Trophoblast cell (in vitro differentiated cells and primary cell): Measurements from ENCODE around the gene BACH2.
A peak's percentile ranks its signal among the peaks of the same experiment; 100 is the strongest.
"Not testable (repeated sequence)": the region's sequence is repeated elsewhere in the genome, so short reads cannot be mapped to it uniquely, and the experiment has no call there.

ENCODE experiments used
- DNase-seq, 2 donors: peaks; one replicate each; pipeline ENCODE4 v3.0.0-alpha.2; 2016
- H2AFZ ChIP-seq: 2 replicates; pipeline ENCODE4 v1.6.1; 2013; ENCODE audit warnings: low read length, moderate library complexity, mild to moderate bottlenecking; ENCODE audit not compliant: insufficient read depth, poor library complexity
- H2AK5ac ChIP-seq: 2 replicates; pipeline ENCODE4 v1.6.1; 2013; ENCODE audit warnings: mild to moderate bottlenecking, low read length
- H2BK120ac ChIP-seq: 2 replicates; pipeline ENCODE4 v1.6.1; 2013; ENCODE audit warnings: low read length, mild to moderate bottlenecking, moderate library complexity; ENCODE audit not compliant: insufficient read depth, poor library complexity
- H2BK12ac ChIP-seq: 2 replicates; pipeline ENCODE4 v1.6.1; 2013; ENCODE audit warnings: mild to moderate bottlenecking, low read length, moderate library complexity
- H2BK5ac ChIP-seq: 2 replicates; pipeline ENCODE4 v1.6.1; 2013; ENCODE audit warnings: low read length, low read depth, moderate library complexity, mild to moderate bottlenecking; ENCODE audit not compliant: poor library complexity
- H3K14ac ChIP-seq: 2 replicates; pipeline ENCODE4 v1.6.1; 2013; ENCODE audit warnings: mild to moderate bottlenecking, low read length
- H3K18ac ChIP-seq: 2 replicates; pipeline ENCODE4 v1.6.1; 2013; ENCODE audit warnings: mild to moderate bottlenecking, low read length
- H3K23ac ChIP-seq: 2 replicates; pipeline ENCODE4 v1.6.1; 2013; ENCODE audit warnings: low read length
- H3K27ac ChIP-seq: 2 replicates; pipeline ENCODE4 v1.5.1; 2013; ENCODE audit warnings: low read depth, mild to moderate bottlenecking, inconsistent platforms, low read length, moderate library complexity
- H3K27me3 ChIP-seq: 2 replicates; pipeline ENCODE4 v1.6.1; 2013; ENCODE audit warnings: inconsistent platforms, mild to moderate bottlenecking, low read length, moderate library complexity; ENCODE audit not compliant: insufficient read depth
- H3K36me3 ChIP-seq, 2 experiments: 1 replicate in 1 of 2; 2 replicates in 1 of 2; pipeline ENCODE4 v1.6.1; 2013; ENCODE audit warnings: low read length in 2 of 2, mild to moderate bottlenecking in 2 of 2, moderate library complexity in 1 of 2; ENCODE audit not compliant: insufficient read depth in 2 of 2, control insufficient read depth in 1 of 2
- H3K4ac ChIP-seq: 2 replicates; pipeline ENCODE4 v1.6.1; 2013; ENCODE audit warnings: low read depth, mild to moderate bottlenecking, low read length, moderate library complexity
- H3K4me1 ChIP-seq, 2 experiments: 1 replicate in 1 of 2; 2 replicates in 1 of 2; pipeline ENCODE4 v1.6.1; 2013; ENCODE audit warnings: low read length in 2 of 2, mild to moderate bottlenecking in 2 of 2, moderate library complexity in 1 of 2; ENCODE audit not compliant: insufficient read depth in 2 of 2, control insufficient read depth in 1 of 2
- H3K4me2 ChIP-seq: 2 replicates; pipeline ENCODE4 v1.6.1; 2013; ENCODE audit warnings: inconsistent platforms, mild to moderate bottlenecking, low read length, moderate library complexity
- H3K4me3 ChIP-seq: 2 replicates; pipeline ENCODE4 v1.5.1; 2013; ENCODE audit warnings: mild to moderate bottlenecking, low read depth, low read length, inconsistent platforms
- H3K79me1 ChIP-seq: one replicate; pipeline ENCODE4 v1.6.1; 2013; ENCODE audit warnings: low read length
- H3K79me2 ChIP-seq: 2 replicates; pipeline ENCODE4 v1.6.1; 2013; ENCODE audit warnings: low read length, mild to moderate bottlenecking; ENCODE audit not compliant: control insufficient read depth, insufficient read depth, poor library complexity
- H3K9ac ChIP-seq: 2 replicates; pipeline ENCODE4 v1.6.1; 2013; ENCODE audit warnings: mild to moderate bottlenecking, low read length
- H3K9me3 ChIP-seq: 2 replicates; pipeline ENCODE4 v1.6.1; 2013; ENCODE audit warnings: low read depth, mild to moderate bottlenecking, control low read depth, inconsistent platforms, low read length; ENCODE audit not compliant: insufficient read depth
- H4K12ac ChIP-seq: 2 replicates; pipeline ENCODE4 v1.6.1; 2013; ENCODE audit warnings: low read depth, mild to moderate bottlenecking, low read length, moderate library complexity
- H4K8ac ChIP-seq: 2 replicates; pipeline ENCODE4 v1.6.1; 2013; ENCODE audit warnings: low read depth, mild to moderate bottlenecking, low read length, moderate library complexity
- H4K91ac ChIP-seq: one replicate; pipeline ENCODE4 v1.6.1; 2013; ENCODE audit warnings: low read depth, mild to moderate bottlenecking, low read length, moderate library complexity
- WGBS: extraction: QIAGEN DNeasy Blood & Tissue Kit; methylation state at CpG from one replicate; pipeline ENCODE4 v1.1.7; 2013; ENCODE audit warnings: missing lambda C conversion rate; ENCODE audit not compliant: insufficient read length, insufficient coverage; ENCODE audit errors: extremely low coverage; 5-methylcytosine and 5-hydroxymethylcytosine counted together

The BACH2 gene

DNA sequence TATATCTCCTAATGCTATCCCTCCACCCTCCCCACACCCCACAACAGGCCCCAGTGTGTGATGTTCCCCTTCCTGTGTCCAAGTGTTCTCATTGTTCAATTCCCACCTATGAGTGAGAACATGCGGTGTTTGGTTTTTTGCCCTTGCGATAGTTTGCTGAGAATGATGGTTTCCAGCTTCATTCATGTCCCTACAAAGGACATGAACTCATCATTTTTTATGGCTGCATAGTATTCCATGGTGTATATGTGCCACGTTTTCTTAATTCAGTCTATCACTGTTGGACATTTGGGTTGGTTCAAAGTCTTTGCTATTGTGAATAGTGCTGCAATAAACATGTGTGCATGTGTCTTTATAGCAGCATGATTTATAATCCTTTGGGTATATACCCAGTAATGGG is 163.0 kb downstream of the BACH2 start:
- not testable (repeated sequence) for H3K4me1 ChIP-seq, H3K14ac ChIP-seq, H4K12ac ChIP-seq, H3K18ac ChIP-seq, H2BK120ac ChIP-seq, H3K4me3 ChIP-seq, H3K9ac ChIP-seq, H4K91ac ChIP-seq, H3K4me2 ChIP-seq, H4K8ac ChIP-seq, H2BK12ac ChIP-seq, H3K23ac ChIP-seq, H2AK5ac ChIP-seq, DNase-seq, H3K36me3 ChIP-seq, H2BK5ac ChIP-seq, H3K4ac ChIP-seq, H3K9me3 ChIP-seq, H3K79me2 ChIP-seq, H3K27me3 ChIP-seq, H3K79me1 ChIP-seq, H2AFZ ChIP-seq, H3K27ac ChIP-seq
- no CpG with 5 or more reads among the region's 3 CpGs for WGBS

DNA sequence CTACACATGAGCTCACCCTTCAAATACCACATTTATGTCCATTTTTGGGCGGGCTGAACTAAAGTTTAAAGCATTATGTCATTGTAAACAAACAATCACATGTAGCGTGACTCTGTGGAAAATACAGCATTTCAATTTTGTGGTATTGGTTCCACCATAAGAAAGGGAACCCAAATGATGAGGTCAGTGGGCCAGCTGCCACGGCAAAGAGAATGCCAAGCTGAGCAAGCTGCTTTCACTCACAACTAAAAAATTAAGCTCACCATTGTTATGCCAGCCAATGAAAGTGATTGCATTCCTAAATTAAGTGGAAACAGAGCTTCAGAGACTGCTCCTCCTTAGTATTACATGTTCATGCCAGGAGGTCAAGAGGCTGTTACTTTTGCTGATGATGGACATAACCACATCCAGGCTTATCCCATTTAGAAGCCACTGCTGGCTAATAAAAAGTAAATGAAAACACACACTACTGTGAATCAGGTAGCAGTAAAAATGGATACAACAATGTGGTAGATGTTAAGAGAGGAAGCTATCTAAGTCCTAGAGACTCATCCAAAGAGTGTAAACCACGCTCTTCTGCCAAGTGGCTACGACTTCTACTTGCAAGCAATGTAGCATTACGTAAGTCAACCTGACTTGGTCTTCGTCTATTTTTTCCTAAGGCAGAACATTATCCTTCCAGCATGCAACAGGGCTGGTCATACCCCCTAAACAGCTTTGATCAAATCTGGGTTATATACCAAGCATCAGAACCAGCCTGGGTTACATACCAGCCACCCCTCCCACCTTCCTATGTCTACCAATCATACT is 164.8 kb downstream of the BACH2 start:
- Histone ChIP-seq H3K14ac (no peak overlapping the region), H3K18ac (no peak overlapping the region), H3K23ac (no peak overlapping the region), H2AFZ (no peak overlapping the region), H3K9ac (no peak overlapping the region), H3K27ac (no peak overlapping the region), H2BK5ac (no peak overlapping the region), H3K4me1 (peaks cover 0 to 7% of the 10 kb centered on the region in 2 experiments), H3K4ac (no peak overlapping the region), H3K4me3 (no peak overlapping the region), H3K4me2 (no peak overlapping the region), H4K12ac (no peak overlapping the region), H3K79me2 (no peaks in the 10 kb centered on the region), H3K9me3 (peaks cover 3% of the 10 kb centered on the region), H4K91ac (no peak overlapping the region), H3K36me3 (no peaks in the 10 kb centered on the region), H3K27me3 (no peaks in the 10 kb centered on the region), H3K79me1 (no peaks in the 10 kb centered on the region), H2BK120ac (no peak overlapping the region), H2AK5ac (no peak overlapping the region), H4K8ac (no peak overlapping the region), H2BK12ac (no peak overlapping the region)
- DNase-seq, result peak in 1 of 2 donors; percentile 7
- no CpG with 5 or more reads among the region's 7 CpGs for WGBS

DNA sequence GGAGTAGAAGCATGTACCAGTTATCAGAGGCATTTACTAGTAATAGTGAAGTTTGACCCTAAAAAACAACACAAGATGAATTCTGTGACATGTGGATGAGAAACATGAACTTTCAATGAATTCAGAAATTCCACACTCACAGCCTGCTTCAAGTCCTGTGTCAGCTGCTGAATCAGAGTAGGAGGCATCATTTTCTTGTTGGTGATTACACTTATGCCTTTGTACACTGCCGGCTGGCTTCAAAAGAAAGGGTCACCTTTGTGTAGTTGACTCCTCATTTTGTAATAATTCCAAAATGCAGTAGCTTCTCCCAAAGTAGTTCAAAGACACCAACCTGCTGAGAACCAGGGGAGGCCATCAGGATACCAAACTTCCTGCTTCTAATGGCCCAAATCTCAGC is 165.5 kb downstream of the BACH2 start:
- H2BK5ac ChIP-seq, result no peak overlapping the region
- H3K9ac ChIP-seq, result no peak overlapping the region
- no peaks in the 10 kb centered on the region for H3K79me2 ChIP-seq
- no peak overlapping the region for H2BK12ac ChIP-seq
- no peak overlapping the region for H4K8ac ChIP-seq
- H4K12ac ChIP-seq, result no peak overlapping the region
- H2AK5ac ChIP-seq, result no peak overlapping the region
- H3K4me1 ChIP-seq, result peaks cover 0 to 7% of the 10 kb centered on the region in 2 experiments
- peaks cover 3% of the 10 kb centered on the region for H3K9me3 ChIP-seq
- H2BK120ac ChIP-seq, result no peak overlapping the region
- H3K23ac ChIP-seq, result no peak overlapping the region
- no peak overlapping the region for H3K4me3 ChIP-seq
- H3K79me1 ChIP-seq, result no peaks in the 10 kb centered on the region
- H3K36me3 ChIP-seq, result no peaks in the 10 kb centered on the region
- H3K27ac ChIP-seq, result no peak overlapping the region
- H3K4ac ChIP-seq, result no peak overlapping the region
- H3K4me2 ChIP-seq, result no peak overlapping the region
- DNase-seq, result no peak
- H3K14ac ChIP-seq, result no peak overlapping the region
- no peak overlapping the region for H4K91ac ChIP-seq
- no peaks in the 10 kb centered on the region for H3K27me3 ChIP-seq
- WGBS, result no CpG with 5 or more reads among the region's 1 CpG
- H3K18ac ChIP-seq, result no peak overlapping the region
- no peak overlapping the region for H2AFZ ChIP-seq

DNA sequence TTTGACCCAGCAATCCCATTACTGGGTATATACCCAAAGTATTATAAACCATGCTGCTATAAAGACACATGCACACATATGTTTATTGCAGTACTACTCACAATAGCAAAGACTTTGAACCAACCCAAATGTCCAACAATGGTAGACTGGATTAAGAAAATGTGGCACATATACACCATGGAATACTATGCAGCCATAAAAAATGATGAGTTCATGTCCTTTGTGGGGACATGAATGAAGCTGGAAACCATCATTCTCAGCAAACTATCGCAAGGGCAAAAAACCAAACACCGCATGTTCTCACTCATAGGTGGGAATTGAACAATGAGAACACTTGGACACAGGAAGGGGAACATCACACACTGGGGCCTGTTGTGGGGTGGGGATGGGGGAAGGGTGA is 168.0 kb downstream of the BACH2 start:
- H3K4me2 ChIP-seq, H2BK12ac ChIP-seq, H3K79me2 ChIP-seq, H2AFZ ChIP-seq, H3K4me3 ChIP-seq, H3K9me3 ChIP-seq, H4K8ac ChIP-seq, H4K12ac ChIP-seq, H3K4me1 ChIP-seq, H2AK5ac ChIP-seq, H3K36me3 ChIP-seq, H3K4ac ChIP-seq, H3K27ac ChIP-seq, H3K79me1 ChIP-seq, H2BK5ac ChIP-seq, H3K23ac ChIP-seq, DNase-seq, H3K27me3 ChIP-seq, H3K14ac ChIP-seq, H4K91ac ChIP-seq, H3K18ac ChIP-seq, H3K9ac ChIP-seq, H2BK120ac ChIP-seq: not testable (repeated sequence)
- WGBS, result no CpG with 5 or more reads among the region's 2 CpGs
